DMS114 treated with DMSO at 0.1 percent for 48 hours (cell line): ENCODE measurements around the gene RHOG.
"Not testable (repeated sequence)": the region's sequence is repeated elsewhere in the genome, so short reads cannot be mapped to it uniquely, and the experiment has no call there.

Experiments used
- DNase-seq: peaks from one replicate; lab custom pipeline; 2025; ENCODE audit not compliant: unreplicated experiment; lab: John Stamatoyannopoulos, UW

Gene RHOG

GRCh38 chr11:3834664-3835461, 5.9 kb downstream of the RHOG start:
- DNase-seq, result no peak

DNA sequence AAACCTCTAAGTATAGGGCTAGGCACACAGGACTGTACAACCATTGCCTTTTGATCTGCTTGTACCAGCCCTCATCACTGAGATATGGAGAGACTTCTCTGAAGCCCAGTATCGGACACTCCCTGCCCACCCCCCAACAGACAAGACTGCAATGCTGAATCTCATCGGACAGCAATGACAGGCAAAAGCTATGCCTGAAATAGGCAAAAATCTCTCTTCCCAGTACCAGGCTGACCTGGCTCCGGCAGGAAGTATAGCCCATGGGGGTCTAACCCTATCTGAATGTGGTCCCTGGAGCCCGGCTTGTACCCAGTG, 6.5 kb downstream of the RHOG start:
- no peak for DNase-seq

- no peak for DNase-seq
Observed at GRCh38 chr11:3833449-3833848, 7.3 kb downstream of the RHOG start.

GRCh38 chr11:3832816-3833215, 7.9 kb downstream of the RHOG start:
- DNase-seq, result no peak

DNA sequence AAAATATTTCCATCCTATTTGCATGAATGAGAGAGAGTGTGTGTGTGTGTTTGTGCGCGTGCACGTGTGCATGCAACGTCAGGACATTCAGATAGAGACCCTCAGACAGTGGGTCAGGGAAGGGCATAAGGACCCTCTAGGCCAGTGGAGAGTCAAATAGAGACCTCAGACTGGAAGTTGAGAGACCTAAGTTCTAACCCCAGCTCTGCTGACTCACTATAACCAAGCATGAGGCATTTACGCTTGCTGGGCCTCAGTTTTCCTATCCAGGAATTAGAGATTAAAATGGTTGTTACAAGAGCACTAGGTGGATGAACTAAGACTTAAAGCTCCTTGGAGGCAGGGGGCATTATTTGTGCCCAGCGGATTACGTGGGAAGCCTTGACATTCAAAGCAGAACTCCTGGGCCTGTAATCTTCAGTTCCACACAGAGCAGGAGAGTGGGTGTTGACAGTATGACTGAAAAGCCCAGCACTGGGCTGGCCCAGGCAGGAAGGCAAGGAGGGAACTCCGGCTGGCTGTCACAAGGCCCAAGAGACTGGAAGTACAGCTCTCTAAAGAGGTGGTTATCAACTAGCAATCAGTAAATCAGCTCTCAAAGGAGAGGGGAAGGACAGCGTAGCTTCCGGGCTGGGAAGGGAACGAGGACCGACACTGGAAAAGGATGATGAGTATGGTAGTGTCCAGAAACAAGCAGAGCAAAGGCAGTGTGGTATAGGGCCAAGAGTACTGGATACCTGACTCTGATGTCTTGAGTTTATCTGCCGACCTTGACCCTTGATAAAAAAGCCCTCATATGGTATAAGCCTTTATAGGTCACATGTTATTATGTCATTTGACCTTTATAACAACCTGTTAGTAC, 9.2 kb downstream of the RHOG start:
- no peak for DNase-seq

DNA sequence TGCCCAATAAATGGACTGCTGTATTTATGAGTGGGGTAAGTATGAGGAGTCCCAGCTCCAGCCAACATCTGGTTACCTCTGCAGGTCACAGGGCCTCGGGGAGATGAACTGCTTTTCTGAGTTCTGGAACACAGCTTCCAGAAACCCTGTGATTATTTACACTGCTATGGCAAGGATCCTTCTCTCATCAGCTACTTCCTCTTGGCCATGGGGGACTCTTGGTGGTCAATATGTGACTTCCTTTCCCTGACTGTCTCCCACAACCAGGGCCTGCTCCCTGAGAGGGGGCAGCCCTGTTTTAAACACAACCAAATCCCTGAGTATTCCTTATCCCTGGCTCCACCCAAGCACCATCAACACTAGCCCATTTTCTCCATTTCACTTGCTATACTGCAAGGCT, 10.0 kb downstream of the RHOG start:
- no peak for DNase-seq

DNA sequence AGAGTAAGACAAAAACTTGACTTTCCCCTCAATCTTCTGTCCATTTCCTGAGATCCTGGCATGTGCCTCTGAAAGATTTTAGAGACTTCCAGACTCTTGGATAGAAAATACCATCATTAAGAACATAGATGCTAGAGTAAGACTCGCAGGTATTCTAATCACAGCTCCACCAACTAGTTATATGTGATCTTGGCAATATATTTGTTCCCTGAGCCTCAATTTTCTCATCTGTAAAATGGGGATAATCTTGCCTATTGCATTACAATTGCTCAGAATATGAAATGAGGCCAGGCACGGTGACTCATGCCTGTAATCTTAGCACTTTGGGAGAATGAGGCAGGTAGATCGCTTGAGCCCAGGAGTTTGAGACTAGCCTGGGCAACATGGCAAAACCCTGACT, 10.7 kb downstream of the RHOG start:
- DNase-seq, result no peak

GRCh38 chr11:3827434-3828186, 13.1 kb downstream of the RHOG start:
- DNase-seq, result no peak

- DNase-seq, result no peak
Observed at GRCh38 chr11:3826721-3827120, 14.0 kb downstream of the RHOG start.

DNA sequence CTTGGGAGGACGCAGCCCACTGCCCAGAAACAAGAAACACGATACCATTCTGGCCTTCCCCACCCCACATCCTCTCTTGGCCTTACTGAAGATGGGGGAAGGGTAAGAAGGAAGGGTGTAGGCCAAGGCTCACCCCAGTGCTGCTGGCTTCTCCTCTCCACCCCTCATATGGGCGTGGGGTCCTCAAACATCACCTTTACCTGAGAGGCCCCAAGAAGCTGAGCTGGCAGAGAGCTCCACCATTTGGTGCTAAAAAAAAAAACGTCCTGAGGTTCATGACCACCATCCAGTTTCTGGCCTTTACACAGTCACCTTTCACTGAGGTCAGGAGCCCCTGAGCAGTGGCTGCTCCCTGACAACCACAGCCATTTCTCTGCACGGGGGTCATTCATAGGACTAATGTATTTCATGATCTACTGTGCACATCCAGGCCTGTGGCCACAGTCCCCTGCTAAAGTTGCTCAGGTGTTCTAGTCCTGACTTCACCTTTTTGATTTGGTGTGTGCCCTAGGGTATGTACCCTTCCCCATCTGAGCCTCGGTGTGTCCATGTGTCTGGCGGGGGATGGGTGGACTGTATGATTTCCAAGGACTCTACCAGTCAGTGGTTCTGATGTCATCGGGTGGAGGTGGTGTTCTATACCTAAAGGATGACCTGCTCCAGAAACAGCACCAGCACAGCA, 15.1 kb downstream of the RHOG start:
- DNase-seq, result no peak

DNA sequence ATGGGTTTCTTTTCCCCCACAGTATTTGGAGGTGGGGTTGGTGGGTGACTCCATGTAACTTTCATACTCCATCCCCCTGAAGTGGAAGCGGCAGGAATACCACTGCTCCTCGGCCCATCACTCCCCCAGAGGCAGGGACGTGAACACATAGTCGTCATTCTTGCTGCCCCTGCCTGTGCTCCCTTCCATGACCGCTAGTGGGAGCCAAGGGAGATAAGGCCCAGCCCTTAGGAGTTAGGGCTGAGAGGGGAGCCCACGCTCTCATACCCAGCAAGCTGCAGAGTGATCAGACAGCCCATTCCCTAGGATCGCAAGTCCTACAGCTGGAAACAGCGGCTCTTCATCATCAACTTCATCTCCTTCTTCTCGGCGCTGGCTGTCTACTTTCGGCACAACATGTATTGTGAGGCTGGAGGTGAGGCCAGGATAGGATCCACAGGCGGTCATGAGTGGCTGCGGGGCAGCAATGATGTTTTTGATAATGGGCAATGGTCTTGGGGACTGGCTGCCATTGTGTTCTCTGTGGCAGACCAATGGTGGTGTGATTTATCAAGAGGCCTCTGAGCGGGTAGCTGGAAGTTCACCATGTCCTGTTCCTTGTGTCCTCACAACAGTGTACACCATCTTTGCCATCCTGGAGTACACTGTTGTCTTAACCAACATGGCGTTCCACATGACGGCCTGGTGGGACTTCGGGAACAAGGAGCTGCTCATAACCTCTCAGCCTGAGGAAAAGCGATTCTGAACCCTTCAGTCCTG, 15.9 kb downstream of the RHOG start:
- no peak for DNase-seq

DNA sequence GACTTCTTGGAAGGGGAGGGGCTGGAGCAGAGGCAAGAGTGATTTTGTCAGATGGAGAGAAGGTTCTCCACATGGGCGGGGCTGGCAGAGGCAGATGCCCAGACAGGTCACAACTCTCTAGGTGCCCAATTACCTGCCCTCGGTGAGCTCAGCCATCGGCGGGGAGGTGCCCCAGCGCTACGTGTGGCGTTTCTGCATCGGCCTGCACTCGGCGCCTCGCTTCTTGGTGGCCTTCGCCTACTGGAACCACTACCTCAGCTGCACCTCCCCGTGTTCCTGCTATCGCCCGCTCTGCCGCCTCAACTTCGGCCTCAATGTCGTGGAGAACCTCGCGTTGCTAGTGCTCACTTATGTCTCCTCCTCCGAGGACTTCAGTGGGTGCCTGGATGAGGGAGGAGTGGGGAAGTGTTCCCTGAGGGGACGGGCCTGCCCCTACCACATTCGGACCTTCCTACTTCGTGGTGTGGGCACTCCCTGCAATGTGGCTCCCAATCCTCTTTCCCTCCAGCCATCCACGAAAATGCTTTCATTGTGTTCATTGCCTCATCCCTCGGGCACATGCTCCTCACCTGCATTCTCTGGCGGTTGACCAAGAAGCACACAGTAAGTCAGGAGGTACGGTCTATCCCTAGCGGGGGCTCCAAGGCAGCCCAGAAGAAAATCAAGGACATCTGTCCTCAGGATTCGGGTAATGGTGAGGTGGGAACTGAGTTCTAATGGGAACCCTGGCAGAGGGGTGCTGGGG, 16.8 kb downstream of the RHOG start:
- no peak for DNase-seq

DNA sequence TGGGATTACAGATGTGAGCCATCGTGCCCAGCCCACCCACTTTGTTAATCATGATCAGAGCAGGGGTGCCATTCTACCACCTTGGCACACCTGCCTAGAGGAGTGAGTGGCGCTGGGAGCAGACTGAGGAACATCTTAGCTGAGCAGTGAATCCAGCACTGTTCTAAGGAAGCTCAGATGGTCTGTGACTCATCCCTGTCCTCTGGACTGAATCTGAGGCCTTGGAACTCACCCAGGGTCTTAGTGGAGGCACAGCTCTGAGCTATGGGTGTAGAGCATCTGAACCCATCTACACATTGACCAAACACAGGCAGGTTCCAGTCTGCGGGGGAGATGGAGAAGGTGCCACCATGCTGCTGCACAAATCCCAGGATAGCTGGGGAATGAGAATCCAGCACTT, 17.5 kb downstream of the RHOG start:
- DNase-seq, result no peak

DNA sequence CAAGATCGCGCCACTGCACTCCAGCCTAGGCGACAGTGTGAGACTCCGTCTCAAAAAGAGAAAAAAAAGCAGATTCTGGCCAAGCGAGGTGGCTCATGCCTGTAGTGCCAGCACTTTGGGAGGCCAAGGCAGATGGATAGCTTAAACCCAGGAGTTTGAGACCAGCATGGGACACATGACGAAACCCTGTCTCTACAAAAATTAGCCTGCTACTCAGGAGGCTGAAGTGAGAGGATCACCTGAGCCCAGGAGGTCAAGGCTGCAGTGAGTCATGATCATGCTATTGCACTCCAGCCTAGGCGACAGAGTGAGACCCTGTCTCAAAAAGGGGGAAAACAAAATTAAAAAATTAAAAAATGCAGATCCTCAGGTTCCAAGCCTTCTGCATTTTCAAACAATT, 18.4 kb downstream of the RHOG start:
- DNase-seq, result no peak

GRCh38 chr11:3820971-3821370, 19.8 kb downstream of the RHOG start:
- no peak for DNase-seq

DNA sequence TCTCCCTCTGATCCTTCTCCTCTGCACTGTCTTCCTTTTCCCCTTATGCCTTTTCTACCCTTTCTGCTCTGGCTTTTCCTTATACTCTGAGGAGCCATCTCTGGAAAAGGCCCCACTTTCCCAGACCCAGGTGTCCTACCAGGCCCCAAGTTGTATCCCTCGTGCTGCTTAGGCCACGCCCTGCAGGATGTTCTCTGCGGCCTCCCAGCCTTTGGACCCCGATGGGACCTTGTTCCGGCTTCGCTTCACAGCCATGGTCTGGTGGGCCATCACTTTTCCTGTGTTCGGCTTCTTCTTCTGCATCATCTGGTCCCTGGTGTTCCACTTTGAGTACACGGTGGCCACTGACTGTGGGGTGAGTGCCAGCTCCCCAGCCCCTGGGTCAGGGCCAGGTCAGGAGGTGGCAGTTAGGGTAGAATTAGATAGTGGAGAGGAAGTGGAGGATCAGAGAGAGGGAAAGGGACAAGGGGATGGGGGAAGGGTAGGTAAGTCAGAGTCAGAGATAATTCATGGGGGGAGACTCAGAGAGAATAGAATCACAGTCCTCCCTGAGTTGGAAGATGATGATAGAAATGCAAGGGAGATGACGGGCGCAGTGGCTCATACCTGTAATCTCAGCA, 23.5 kb downstream of the RHOG start:
- no peak for DNase-seq

- DNase-seq, result no peak
Observed at GRCh38 chr11:3816673-3817072, 24.1 kb downstream of the RHOG start.

DNA sequence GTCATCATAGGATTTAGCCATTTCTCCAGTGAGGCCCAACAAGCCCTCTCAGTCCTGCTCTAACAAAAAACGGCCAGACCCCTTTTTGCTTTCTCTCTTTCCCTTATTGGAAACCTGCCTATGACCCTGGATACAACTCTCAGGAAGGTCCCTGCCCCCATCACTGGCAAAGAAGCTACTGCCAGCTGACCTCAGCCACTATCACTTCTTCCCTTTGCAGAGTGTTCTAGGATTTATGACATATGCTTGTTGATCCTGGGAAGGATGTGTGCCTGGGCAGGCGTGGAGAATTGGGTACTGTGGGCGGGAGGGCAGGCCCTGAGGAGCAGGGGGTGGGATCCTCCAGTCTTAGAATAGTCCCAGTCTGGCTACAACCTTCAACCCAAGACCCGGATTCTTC, 24.9 kb downstream of the RHOG start:
- no peak for DNase-seq

- DNase-seq, result not testable (repeated sequence)
Observed at GRCh38 chr11:3814832-3815231, 25.9 kb downstream of the RHOG start.
